ENCODE data around the gene TMEM225. TPM values are rescaled to one million over a fixed set of nuclear protein-coding genes. Genes with fewer than 3 reads are reported as not detected.

TMEM225 gene
- total RNA-seq: not detected in 2 replicates
- long read RNA-seq: 0 reads

- no peak for TF ChIP-seq CTCF (conservative IDR thresholded peaks at IDR 0.05)
These were observed at the start of gene TMEM225 for GRCh38 chr11:123885570-123885969. TMEM225 (minus strand) TSS chr11:123885670; CDS start chr11:123885425, 245 bp downstream.

GRCh38 chr11:123924027-123924426 lies 38.6 kb upstream of the TMEM225 start:
- DNase-seq (ENCODE audit: low read depth, low spot score): no peak
- H3K4me1 Mint-ChIP-seq: no peaks in the 10 kb centered on the region
- no peaks in the 10 kb centered on the region for H3K9me3 Mint-ChIP-seq
- H3K27me3 Mint-ChIP-seq (ENCODE audit: low read depth): no peaks in the 10 kb centered on the region
- no peak overlapping the region for H3K4me3 Mint-ChIP-seq
- no peak for TF ChIP-seq CTCF (conservative IDR thresholded peaks at IDR 0.05)
- no peaks in the 10 kb centered on the region for H3K36me3 Mint-ChIP-seq (ENCODE audit: low read depth)
- no peak overlapping the region for H3K27ac Mint-ChIP-seq (ENCODE audit: unreplicated experiment)

More at GRCh38 chr11:123885570-123885969, at the start of gene TMEM225:
- H3K4me1 Mint-ChIP-seq: no peaks in the 10 kb centered on the region
- no peak within 1 kb of the TSS for H3K4me3 Mint-ChIP-seq
- H3K27me3 Mint-ChIP-seq (ENCODE audit: low read depth): no peaks in the 10 kb centered on the region
- H3K9me3 Mint-ChIP-seq: peaks cover 2% of the 10 kb centered on the region
- no peak for DNase-seq (ENCODE audit: low read depth, low spot score)
- H3K36me3 Mint-ChIP-seq (ENCODE audit: low read depth): no peaks in the 10 kb centered on the region
- no peak within 1 kb of the TSS for H3K27ac Mint-ChIP-seq (ENCODE audit: unreplicated experiment)

GRCh38 chr11:123920943-123921342 lies 35.5 kb upstream of the TMEM225 start:
- no peak for DNase-seq (ENCODE audit: low read depth, low spot score)
- Mint-ChIP-seq H3K27ac (ENCODE audit: unreplicated experiment) (no peak overlapping the region), H3K9me3 (no peaks in the 10 kb centered on the region), H3K36me3 (ENCODE audit: low read depth) (no peaks in the 10 kb centered on the region), H3K4me1 (no peaks in the 10 kb centered on the region), H3K4me3 (no peak overlapping the region), H3K27me3 (ENCODE audit: low read depth) (peaks cover under 1% of the 10 kb centered on the region)
- no peak for TF ChIP-seq CTCF (conservative IDR thresholded peaks at IDR 0.05)

- DNase-seq (ENCODE audit: low read depth, low spot score): no peak
- no peak overlapping the region for H3K4me3 Mint-ChIP-seq
- no peaks in the 10 kb centered on the region for H3K9me3 Mint-ChIP-seq
- no peak overlapping the region for H3K27ac Mint-ChIP-seq (ENCODE audit: unreplicated experiment)
- H3K4me1 Mint-ChIP-seq: no peaks in the 10 kb centered on the region
- H3K36me3 Mint-ChIP-seq (ENCODE audit: low read depth): no peaks in the 10 kb centered on the region
- no peaks in the 10 kb centered on the region for H3K27me3 Mint-ChIP-seq (ENCODE audit: low read depth)
- no peak for TF ChIP-seq CTCF (conservative IDR thresholded peaks at IDR 0.05)
These were observed 20.4 kb upstream of the TMEM225 start for GRCh38 chr11:123905826-123906225.

GRCh38 chr11:123904932-123905331 lies 19.5 kb upstream of the TMEM225 start:
- H3K27ac Mint-ChIP-seq (ENCODE audit: unreplicated experiment): no peak overlapping the region
- no peak for TF ChIP-seq CTCF (conservative IDR thresholded peaks at IDR 0.05)
- H3K4me3 Mint-ChIP-seq: no peak overlapping the region
- DNase-seq (ENCODE audit: low read depth, low spot score): no peak
- H3K27me3 Mint-ChIP-seq (ENCODE audit: low read depth): no peaks in the 10 kb centered on the region
- no peaks in the 10 kb centered on the region for H3K4me1 Mint-ChIP-seq
- no peaks in the 10 kb centered on the region for H3K36me3 Mint-ChIP-seq (ENCODE audit: low read depth)
- H3K9me3 Mint-ChIP-seq: no peaks in the 10 kb centered on the region

GRCh38 chr11:123903932-123904331 lies 18.5 kb upstream of the TMEM225 start:
- H3K27ac Mint-ChIP-seq (ENCODE audit: unreplicated experiment): no peak overlapping the region
- H3K9me3 Mint-ChIP-seq: no peaks in the 10 kb centered on the region
- no peak overlapping the region for H3K4me3 Mint-ChIP-seq
- TF ChIP-seq CTCF (conservative IDR thresholded peaks at IDR 0.05): no peak
- H3K27me3 Mint-ChIP-seq (ENCODE audit: low read depth): no peaks in the 10 kb centered on the region
- H3K36me3 Mint-ChIP-seq (ENCODE audit: low read depth): no peaks in the 10 kb centered on the region
- DNase-seq (ENCODE audit: low read depth, low spot score): no peak
- no peaks in the 10 kb centered on the region for H3K4me1 Mint-ChIP-seq
